Measurements from ENCODE around the gene LRRC3B. TPM values are rescaled to one million over a fixed set of nuclear protein-coding genes. Genes with fewer than 3 reads are reported as not detected.

The LRRC3B gene
- total RNA-seq, 6 experiments from 2014 or later, result not detected

DNA sequence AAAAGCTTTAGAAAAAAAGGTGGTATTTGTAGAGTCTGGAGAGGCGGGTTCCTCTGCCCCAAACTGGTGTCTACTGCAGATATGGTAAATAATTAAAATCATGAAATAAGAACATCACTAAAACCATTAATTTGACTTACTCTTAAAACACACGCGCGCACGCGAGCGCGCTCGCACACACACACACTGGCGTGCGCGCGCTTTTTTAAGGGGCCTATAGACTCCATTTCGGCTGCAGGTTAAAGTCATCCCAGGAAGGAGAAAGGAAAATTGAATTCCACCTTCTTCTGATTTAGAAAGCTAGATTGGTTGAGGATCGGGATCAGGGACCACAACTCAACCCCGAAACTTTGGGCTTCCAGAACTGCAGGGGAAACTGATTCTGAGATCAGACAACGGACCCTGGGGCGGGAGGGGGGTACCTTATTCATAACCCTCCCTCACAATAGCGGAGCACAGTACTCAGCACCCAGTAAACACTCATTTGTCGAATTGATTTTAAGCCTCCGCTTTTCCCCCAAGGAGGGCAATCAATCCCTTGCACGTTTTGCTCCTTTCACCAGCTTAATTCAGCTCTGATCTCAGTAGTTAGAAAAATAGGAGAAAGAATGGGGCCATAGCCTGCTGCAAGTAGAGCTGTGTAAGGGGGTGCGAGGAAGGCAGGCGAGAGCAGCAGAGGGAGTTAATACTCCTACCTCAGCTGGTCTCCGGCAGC lies 509 bp upstream of the LRRC3B start:
- Histone ChIP-seq H3K9me3 (no peaks in the 10 kb centered on the region), H3K27ac (no peak overlapping the region), H3K4me3 (no peak overlapping the region), H3K27me3 (no peaks in the 10 kb centered on the region), H3K4me1 (no peaks in the 10 kb centered on the region), H3K36me3 (no peaks in the 10 kb centered on the region)
- ATAC-seq, result no peak
- TF ChIP-seq, protein P1, sequence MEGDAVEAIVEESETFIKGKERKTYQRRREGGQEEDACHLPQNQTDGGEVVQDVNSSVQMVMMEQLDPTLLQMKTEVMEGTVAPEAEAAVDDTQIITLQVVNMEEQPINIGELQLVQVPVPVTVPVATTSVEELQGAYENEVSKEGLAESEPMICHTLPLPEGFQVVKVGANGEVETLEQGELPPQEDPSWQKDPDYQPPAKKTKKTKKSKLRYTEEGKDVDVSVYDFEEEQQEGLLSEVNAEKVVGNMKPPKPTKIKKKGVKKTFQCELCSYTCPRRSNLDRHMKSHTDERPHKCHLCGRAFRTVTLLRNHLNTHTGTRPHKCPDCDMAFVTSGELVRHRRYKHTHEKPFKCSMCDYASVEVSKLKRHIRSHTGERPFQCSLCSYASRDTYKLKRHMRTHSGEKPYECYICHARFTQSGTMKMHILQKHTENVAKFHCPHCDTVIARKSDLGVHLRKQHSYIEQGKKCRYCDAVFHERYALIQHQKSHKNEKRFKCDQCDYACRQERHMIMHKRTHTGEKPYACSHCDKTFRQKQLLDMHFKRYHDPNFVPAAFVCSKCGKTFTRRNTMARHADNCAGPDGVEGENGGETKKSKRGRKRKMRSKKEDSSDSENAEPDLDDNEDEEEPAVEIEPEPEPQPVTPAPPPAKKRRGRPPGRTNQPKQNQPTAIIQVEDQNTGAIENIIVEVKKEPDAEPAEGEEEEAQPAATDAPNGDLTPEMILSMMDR (IDR thresholded peaks at IDR 0.05), result no peak
- TF ChIP-seq POLR2A (IDR thresholded peaks at IDR 0.05), result no peak
- no peak for DNase-seq
- 9% methylated on average over 24 of the region's 25 CpGs for WGBS (ENCODE audit: insufficient coverage, low coverage, low lambda C conversion rate, missing lambda C conversion rate)
- intact Hi-C loops (cut with DNase I), result no loop called here

DNA sequence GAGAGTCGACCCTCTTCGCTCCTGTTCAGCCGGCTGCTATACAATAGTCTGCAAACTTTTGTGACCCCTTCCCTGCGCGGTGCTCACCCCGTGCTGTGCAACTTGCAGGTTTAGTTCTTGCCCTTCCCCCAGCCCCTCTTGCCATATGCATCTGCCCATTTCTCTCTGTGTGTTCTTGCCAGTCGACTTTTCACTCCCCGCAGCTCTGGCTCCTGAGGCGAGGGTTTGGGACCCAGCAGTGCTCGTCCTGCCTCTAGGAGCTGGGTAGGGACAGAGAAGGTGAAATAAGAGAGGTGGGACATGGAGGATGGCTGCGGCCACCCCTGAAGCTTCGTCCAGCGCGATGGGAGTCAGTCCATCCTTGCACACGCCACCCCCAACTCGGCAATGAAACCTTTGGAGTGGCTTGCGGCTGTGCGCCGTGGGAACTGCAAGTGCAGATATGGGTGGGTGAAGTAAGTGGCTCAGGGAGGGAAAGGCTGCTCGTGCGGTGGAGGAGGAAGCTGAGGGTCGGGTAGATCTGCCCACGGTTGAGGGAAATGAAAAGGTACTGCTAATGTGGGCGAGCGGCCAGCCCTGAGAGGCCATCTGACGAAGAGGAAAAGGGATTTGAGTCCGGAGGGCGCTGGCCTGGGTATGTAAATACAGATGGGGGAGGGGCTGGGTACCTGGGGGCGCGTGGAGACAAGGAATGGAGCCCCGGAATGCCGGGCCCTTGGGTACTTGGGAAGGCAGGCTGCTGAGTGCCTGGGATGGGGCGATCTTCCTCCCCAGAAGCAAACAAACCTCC lies 1.0 kb downstream of the LRRC3B start:
- Histone ChIP-seq H3K4me3 (no peak overlapping the region), H3K36me3 (no peaks in the 10 kb centered on the region), H3K4me1 (no peaks in the 10 kb centered on the region), H3K27me3 (no peaks in the 10 kb centered on the region), H3K9me3 (no peaks in the 10 kb centered on the region), H3K27ac (no peak overlapping the region)
- 3% methylated on average over 33 of the region's 33 CpGs for WGBS (ENCODE audit: insufficient coverage, low coverage, low lambda C conversion rate, missing lambda C conversion rate)
- DNase-seq (no peak), ATAC-seq (no peak)
- intact Hi-C loops (cut with DNase I), result no loop called here
- TF ChIP-seq POLR2A (IDR thresholded peaks at IDR 0.05), result no peak
- TF ChIP-seq, protein P1 (IDR thresholded peaks at IDR 0.05), result no peak

DNA sequence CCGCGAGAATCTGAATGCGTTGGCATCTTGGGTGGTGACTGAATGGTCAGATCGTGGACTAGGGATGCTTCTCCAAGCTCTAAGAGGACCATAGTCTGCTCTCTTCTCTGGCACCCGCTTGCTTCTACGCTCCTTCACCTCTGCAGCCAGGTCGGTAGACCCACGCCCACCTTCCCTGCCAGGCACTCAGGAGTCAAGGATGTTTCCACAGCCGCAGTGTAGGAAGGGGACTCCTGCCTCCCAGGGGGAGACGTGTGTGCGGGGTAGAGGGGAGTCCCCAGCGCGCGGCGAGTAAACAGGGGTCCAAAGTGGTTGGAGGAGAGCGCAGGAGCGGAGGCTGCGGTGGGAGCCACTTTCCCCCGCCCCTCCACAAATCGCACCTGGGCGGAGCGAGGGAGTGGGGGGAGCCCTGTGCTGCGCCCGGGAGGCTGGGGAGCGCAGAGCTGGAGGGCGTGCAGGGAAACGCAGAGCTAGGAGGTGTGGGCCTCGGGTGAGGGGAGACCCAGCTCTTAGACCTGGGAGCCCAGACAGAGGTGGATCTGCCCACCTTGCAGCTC lies 1.7 kb downstream of the LRRC3B start:
- H3K27me3 ChIP-seq, result no peaks in the 10 kb centered on the region
- H3K4me3 ChIP-seq, result no peak overlapping the region
- H3K36me3 ChIP-seq, result no peaks in the 10 kb centered on the region
- no peak overlapping the region for H3K27ac ChIP-seq
- DNase-seq, result no peak
- 8% methylated on average over 15 of the region's 28 CpGs for WGBS (ENCODE audit: insufficient coverage, low coverage, low lambda C conversion rate, missing lambda C conversion rate)
- intact Hi-C loops (cut with DNase I), result no loop called here
- H3K4me1 ChIP-seq, result no peaks in the 10 kb centered on the region
- peak in 1 of 4 donors; percentile 33 for ATAC-seq
- H3K9me3 ChIP-seq, result no peaks in the 10 kb centered on the region
- no peak for TF ChIP-seq POLR2A (IDR thresholded peaks at IDR 0.05)
- TF ChIP-seq, protein P1 (IDR thresholded peaks at IDR 0.05), result no peak

DNA sequence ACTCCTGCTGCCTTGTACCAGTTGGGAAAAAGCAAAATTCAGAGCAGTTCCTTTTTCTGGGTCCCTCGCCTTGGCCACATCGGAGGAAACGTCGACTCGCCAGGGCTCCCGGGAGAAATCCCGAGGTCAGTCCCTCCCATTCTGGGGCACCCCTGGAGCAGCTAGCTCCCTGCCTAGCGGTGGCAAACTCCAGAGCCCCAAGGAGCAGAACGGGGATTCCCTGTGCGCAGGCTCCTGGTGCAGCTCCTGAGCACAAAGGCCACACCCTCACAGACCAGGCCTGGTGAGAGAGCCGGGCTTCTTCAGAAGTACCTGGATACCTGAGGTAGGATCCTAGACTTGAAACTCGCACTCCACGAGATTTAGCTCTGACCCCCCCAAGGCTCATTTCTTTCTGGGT lies 2.6 kb downstream of the LRRC3B start:
- H3K4me1 ChIP-seq, result no peaks in the 10 kb centered on the region
- H3K27ac ChIP-seq, result no peak overlapping the region
- intact Hi-C loops (cut with DNase I), result no loop called here
- H3K9me3 ChIP-seq, result no peaks in the 10 kb centered on the region
- H3K27me3 ChIP-seq, result no peaks in the 10 kb centered on the region
- TF ChIP-seq, protein P1 (IDR thresholded peaks at IDR 0.05), result no peak
- TF ChIP-seq POLR2A (IDR thresholded peaks at IDR 0.05), result no peak
- H3K36me3 ChIP-seq, result no peaks in the 10 kb centered on the region
- ATAC-seq (no peak), DNase-seq (no peak)
- H3K4me3 ChIP-seq, result no peak overlapping the region
- WGBS (ENCODE audit: insufficient coverage, low coverage, low lambda C conversion rate, missing lambda C conversion rate), result 53% methylated on average over 2 of the region's 13 CpGs

Data from right lobe of liver (tissue), 6 donors.